Transverse colon (tissue), 4 donors: ENCODE results near the gene TLCD1. TPM values are rescaled to one million over a fixed set of nuclear protein-coding genes. Genes with fewer than 3 reads are reported as not detected.

Experiments used
- DNase-seq: peaks from one replicate; pipeline ENCODE4 v3.0.0-alpha.2; 2019
- H3K27ac ChIP-seq, 4 donors: fragments of 200-600 bp; sonication (generic); 2 replicates each; pipeline ENCODE4 v1.5.1; 2016 to 2018; ENCODE audit warnings: inconsistent platforms in 4 of 4
- H3K27me3 ChIP-seq: fragments of 200-600 bp; sonication (generic); 2 replicates; pipeline ENCODE4 v1.5.1; 2017; ENCODE audit warnings: inconsistent platforms
- H3K36me3 ChIP-seq, 4 donors: fragments of 200-600 bp; sonication (generic); 2 replicates each; pipeline ENCODE4 v1.5.1; 2017 to 2019; ENCODE audit warnings: inconsistent platforms in 4 of 4
- H3K4me1 ChIP-seq, 4 donors: fragments of 200-600 bp; sonication (generic); 2 replicates each; pipeline ENCODE4 v1.5.1; 2017 to 2020; ENCODE audit warnings: inconsistent platforms in 4 of 4
- H3K4me3 ChIP-seq, 4 donors: fragments of 200-600 bp; sonication (generic); 1 replicate in 1 of 4; 2 replicates in 3 of 4; pipeline versions ENCODE4 v1.5.1 to v1.6.1; 2017 to 2019; ENCODE audit warnings: inconsistent platforms in 4 of 4
- H3K9me3 ChIP-seq, 2 donors: fragments of 200-600 bp; sonication (generic); 2 replicates each; pipeline ENCODE4 v1.5.1; 2017 to 2019; ENCODE audit warnings: inconsistent platforms in 2 of 2
- EP300 ChIP-seq: sonication (generic); formaldehyde crosslinking; IDR thresholded peaks from one replicate; pipeline ENCODE4 v1.6.1; 2017; ENCODE audit warnings: antibody characterized with exemption, low read depth
- POLR2A ChIP-seq: fragments of 450-650 bp; IDR thresholded peaks from one replicate; pipeline ENCODE4 v1.6.1; 2016; ENCODE audit warnings: antibody characterized with exemption, mild to moderate bottlenecking, moderate library complexity
- POLR2AphosphoS5 ChIP-seq, 3 donors: sonication (generic); formaldehyde crosslinking; IDR thresholded peaks; one replicate each; pipeline ENCODE4 v1.6.1; 2016; ENCODE audit warnings: antibody characterized with exemption in 3 of 3
- WGBS, 2 donors: methylation state at CpG; one replicate each; pipeline ENCODE4 v1.1.5; 2018; ENCODE audit warnings: low coverage in 1 of 2; 5-methylcytosine and 5-hydroxymethylcytosine counted together
- in situ Hi-C, 4 donors: fragments of 200-750 bp; cut with MboI; loops; one replicate each; pipeline versions ENCODE4 v1.15.0 to v1.15.1; 2017; ENCODE audit warnings: low sequenced_read_pairs in 3 of 4, low pct_ligation_motif_present in 1 of 4, low pct_unique_long_range_greater_than_20kb in 1 of 4
- intact Hi-C: fragments of 100-400 bp; cut with DNase I; formaldehyde crosslinking; loops from one replicate; pipeline ENCODE4 v1.15.1; 2023; ENCODE audit warnings: low total_unique reads
- total RNA-seq, 4 donors: library from RNA; depleted of rRNA; stranded (reverse); fragments of >200 nt; gene quantifications; one replicate each; pipeline ENCODE4 v1.1.0, GENCODE V29; 2016
- TF ChIP-seq, protein P1 (sequence below), 5 experiments: fragments of 200-600 bp in 3 of 5; fragments of 450-650 bp in 2 of 5; sonication (generic) in 3 of 5; IDR thresholded peaks; 1 replicate in 2 of 5; 2 replicates in 3 of 5; pipeline ENCODE4 v1.5.1; 2016 to 2017; ENCODE audit warnings: antibody characterized with exemption in 5 of 5, inconsistent platforms in 3 of 5, mild to moderate bottlenecking in 2 of 5, moderate library complexity in 1 of 5

TLCD1 gene
- total RNA-seq, 4 donors from 2014 or later: 5.6 to 11.5 TPM; not detected in 2

DNA sequence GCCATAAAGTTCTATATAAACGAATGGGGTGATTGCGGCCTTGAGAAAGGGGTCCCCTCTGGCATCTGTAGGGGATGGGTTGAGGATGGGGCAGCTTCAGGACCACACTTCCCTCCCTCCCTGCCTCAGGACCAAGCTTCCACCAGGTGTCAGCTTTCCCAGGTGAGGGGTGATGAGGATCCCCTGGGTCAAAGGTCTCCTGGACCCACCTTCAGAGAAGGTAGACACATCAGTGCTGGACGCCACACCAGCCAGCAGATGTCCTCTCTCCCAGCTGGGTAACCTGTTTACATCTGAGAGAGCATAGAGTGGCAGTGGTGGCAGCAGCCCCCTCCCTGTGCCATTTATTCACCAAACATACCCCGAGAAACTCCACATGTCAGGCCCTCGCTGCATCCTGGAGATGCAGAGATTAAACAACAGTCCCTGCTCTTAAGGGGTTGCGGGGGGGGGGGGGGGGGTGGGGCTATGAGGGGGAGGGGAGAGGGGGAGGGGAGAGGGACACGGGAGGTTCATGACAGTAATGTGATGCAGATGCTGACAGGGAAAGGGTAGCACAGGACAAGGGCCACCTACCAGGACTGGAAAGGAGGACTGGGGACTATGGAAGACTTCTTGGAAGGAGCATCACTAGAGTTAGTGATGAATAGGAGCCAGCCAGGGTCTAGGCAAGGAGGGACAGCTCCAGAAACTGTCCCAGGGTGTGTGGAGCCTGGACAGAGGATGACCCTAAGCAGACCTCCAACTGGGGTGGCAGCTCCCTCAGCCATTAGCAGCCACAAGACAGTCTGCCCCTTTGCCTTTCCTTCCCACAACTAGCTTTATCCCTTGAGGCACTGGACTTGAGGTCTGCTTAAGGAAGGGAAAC is 19.3 kb downstream of the TLCD1 start:
- intact Hi-C loops (no loop called here), in situ Hi-C loops (no loop called here)
- peaks cover 0 to 28% (median 13%) of the 10 kb centered on the region in 4 donors for H3K4me1 ChIP-seq
- no peak overlapping the region for H3K27ac ChIP-seq
- WGBS, 2 donors: 59 to 66% methylated on average over 4 to 6 of the region's 7 CpGs
- H3K27me3 ChIP-seq: no peaks in the 10 kb centered on the region
- no peak overlapping the region for H3K4me3 ChIP-seq
- no peak for TF ChIP-seq POLR2AphosphoS5 (IDR thresholded peaks at IDR 0.05)
- no peak for TF ChIP-seq POLR2A
- TF ChIP-seq, protein P1, sequence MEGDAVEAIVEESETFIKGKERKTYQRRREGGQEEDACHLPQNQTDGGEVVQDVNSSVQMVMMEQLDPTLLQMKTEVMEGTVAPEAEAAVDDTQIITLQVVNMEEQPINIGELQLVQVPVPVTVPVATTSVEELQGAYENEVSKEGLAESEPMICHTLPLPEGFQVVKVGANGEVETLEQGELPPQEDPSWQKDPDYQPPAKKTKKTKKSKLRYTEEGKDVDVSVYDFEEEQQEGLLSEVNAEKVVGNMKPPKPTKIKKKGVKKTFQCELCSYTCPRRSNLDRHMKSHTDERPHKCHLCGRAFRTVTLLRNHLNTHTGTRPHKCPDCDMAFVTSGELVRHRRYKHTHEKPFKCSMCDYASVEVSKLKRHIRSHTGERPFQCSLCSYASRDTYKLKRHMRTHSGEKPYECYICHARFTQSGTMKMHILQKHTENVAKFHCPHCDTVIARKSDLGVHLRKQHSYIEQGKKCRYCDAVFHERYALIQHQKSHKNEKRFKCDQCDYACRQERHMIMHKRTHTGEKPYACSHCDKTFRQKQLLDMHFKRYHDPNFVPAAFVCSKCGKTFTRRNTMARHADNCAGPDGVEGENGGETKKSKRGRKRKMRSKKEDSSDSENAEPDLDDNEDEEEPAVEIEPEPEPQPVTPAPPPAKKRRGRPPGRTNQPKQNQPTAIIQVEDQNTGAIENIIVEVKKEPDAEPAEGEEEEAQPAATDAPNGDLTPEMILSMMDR (IDR thresholded peaks at IDR 0.05): no peak
- no peak for TF ChIP-seq EP300
- DNase-seq: no peak
- no peaks in the 10 kb centered on the region for H3K9me3 ChIP-seq
- H3K36me3 ChIP-seq: peaks cover 0 to 18% (median 2%) of the 10 kb centered on the region in 4 donors

DNA sequence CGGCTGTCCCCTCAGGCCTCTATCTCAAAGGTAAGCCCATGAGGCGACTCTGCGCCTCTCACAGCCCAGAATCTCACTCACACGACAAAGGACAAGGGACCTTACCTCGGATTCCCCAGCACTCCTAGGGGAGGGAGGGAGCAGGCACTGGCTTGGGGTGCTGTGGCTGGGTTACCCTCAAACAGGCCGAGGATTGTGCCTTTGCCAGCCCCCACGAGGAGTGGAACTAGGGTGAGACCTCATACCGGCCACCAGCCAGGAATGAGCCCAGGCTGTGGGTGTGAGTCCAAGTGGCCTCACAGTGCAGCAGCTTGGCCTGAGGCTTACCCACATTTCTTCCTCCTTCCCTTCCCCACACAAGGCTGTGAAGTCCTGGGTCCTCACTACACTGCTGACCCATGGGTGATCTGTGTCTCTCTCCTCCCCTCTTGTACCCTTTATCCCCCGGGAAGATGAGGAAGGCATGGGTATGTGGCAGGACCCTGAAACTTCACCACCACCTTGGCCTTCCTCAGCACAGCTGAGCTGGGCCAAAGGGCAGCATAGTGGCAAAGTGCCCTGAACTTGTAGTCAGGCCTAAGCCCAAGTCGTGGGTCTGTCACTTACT is 20.2 kb downstream of the TLCD1 start:
- Histone ChIP-seq H3K9me3 (no peaks in the 10 kb centered on the region), H3K4me1 (peaks cover 0 to 22% (median 9%) of the 10 kb centered on the region in 4 donors), H3K4me3 (no peak overlapping the region), H3K27ac (no peak overlapping the region), H3K36me3 (peaks cover 0 to 27% (median 6%) of the 10 kb centered on the region in 4 donors), H3K27me3 (no peaks in the 10 kb centered on the region)
- no peak for TF ChIP-seq EP300
- no peak for TF ChIP-seq POLR2A
- TF ChIP-seq, protein P1 (IDR thresholded peaks at IDR 0.05): no peak
- TF ChIP-seq POLR2AphosphoS5 (IDR thresholded peaks at IDR 0.05): no peak
- in situ Hi-C loops (no loop called here), intact Hi-C loops (no loop called here)
- no peak for DNase-seq
- WGBS, 2 donors: 81 to 100% methylated on average over 1 to 10 of the region's 10 CpGs

DNA sequence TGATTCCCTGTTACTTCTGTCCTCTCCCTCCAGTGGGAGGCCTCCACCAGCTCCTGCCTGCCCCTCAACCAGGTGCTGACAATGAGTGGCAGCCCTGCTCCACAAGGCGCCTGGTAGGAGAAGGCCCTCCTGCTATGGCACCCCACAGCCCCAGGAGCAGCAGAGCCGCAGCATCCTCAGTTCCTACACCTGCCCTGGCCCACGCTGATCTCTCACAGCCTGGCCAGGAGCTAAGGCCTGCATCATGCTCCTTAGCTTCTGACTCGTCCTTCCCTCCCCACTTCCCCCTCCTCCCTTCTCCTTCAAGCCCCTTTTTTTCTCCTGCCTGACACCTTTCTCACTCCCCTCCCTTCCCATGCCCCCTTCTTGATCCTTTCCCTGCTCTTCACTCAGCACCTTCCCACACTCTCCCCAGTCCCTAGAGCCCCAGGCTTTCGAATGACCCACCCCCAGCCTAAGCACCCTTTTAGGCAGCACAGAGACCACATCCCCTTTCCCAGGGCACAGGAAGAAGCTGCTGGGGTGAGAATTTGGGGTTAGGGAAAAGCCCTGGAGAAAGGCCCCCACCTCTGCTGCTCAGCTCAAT is 20.9 kb downstream of the TLCD1 start:
- Histone ChIP-seq H3K9me3 (no peaks in the 10 kb centered on the region), H3K27ac (no peak overlapping the region), H3K36me3 (peaks cover 0 to 34% (median 6%) of the 10 kb centered on the region in 4 donors), H3K4me3 (no peak overlapping the region), H3K27me3 (no peaks in the 10 kb centered on the region), H3K4me1 (peaks cover 0 to 15% (median 7%) of the 10 kb centered on the region in 4 donors)
- intact Hi-C loops (no loop called here), in situ Hi-C loops (no loop called here)
- DNase-seq: no peak
- TF ChIP-seq POLR2A: no peak
- TF ChIP-seq POLR2AphosphoS5 (IDR thresholded peaks at IDR 0.05): no peak
- no peak for TF ChIP-seq EP300
- TF ChIP-seq, protein P1 (IDR thresholded peaks at IDR 0.05): no peak
- 84% methylated on average over 5 of the region's 5 CpGs; no CpG with 5 or more reads in 1 of the 2 donors for WGBS, 2 donors

DNA sequence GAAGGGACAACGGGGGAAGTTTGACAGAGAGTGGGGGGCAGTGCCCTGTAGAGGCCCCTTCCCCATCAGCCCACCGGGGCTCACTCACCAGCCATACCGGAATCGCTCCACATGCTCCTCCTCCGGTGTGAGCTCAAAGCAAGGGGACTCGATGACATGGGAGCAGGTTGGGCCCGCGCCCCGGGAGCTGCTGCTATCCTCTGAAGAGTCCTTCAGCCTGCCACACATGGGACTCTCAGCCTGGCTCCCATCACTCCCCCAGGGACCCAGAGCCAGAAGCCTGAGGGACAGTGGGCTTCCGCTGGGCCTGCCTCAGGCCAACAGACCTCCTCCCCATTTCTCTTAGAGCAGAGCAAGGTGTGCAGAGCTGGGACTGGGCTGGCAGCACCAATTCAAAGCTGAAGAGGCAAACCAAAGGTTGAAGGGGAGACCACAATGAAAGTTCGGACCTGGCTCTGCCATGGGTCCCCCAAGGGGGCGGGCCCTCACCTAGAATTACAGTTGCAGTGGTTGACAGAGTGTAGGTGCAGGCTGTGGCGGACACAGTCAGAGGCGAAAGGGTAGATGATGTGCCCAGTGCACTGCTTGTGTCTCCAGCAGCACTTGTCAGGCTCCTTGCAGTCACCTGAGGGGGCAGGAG is 21.7 kb downstream of the TLCD1 start:
- intact Hi-C loops (no loop called here), in situ Hi-C loops (no loop called here)
- Histone ChIP-seq H3K4me1 (peaks cover 0 to 7% (median 3%) of the 10 kb centered on the region in 4 donors), H3K9me3 (no peaks in the 10 kb centered on the region), H3K27ac (no peak overlapping the region), H3K36me3 (peaks cover 0 to 42% (median 6%) of the 10 kb centered on the region in 4 donors), H3K27me3 (no peaks in the 10 kb centered on the region), H3K4me3 (no peak overlapping the region)
- no peak for DNase-seq
- 83 to 89% methylated on average over 1 to 14 of the region's 14 CpGs for WGBS, 2 donors
- TF ChIP-seq EP300: no peak
- TF ChIP-seq, protein P1 (IDR thresholded peaks at IDR 0.05): no peak
